IMR-90 (cell line): ENCODE data around the gene LAMA2. TPM values are rescaled to one million over a fixed set of nuclear protein-coding genes. Genes with fewer than 3 reads are reported as not detected.

Experiments used
- ATAC-seq: fragments of 200-7000 bp; cut with Tn5 transposase; 2 replicates; pipeline ENCODE4 v1.9.1; 2020; ENCODE audit warnings: low read depth, mild to moderate bottlenecking, moderate library complexity
- BruUV-seq: library from RNA; stranded (reverse); fragments of 400-500 nt; replicated peaks from 2 replicates; lab custom pipeline; 2021; lab: Mats Ljungman, UMichigan
- CTCF ChIA-PET: fragments of 300-600 bp; formaldehyde crosslinking; extraction: SDS; loops from one replicate; lab custom pipeline; 2021; ENCODE audit warnings: antibody characterized with exemption; lab: Yijun Ruan, JAX
- POLR2A ChIA-PET: fragments of 300-600 bp; sonication (Branson Sonifier 250); formaldehyde crosslinking; loops from one replicate; lab custom pipeline; 2022; ENCODE audit warnings: antibody characterized with exemption; ENCODE audit not compliant: unreplicated experiment; lab: Charles Lee
- DNase-seq: peaks from one replicate; pipeline ENCODE4 v3.0.0; 2013
- H2AFZ ChIP-seq: replicated peaks from 2 replicates; pipeline ENCODE3; 2013; ENCODE audit warnings: low read length, mild to moderate bottlenecking; ENCODE audit not compliant: poor library complexity
- H2AK5ac ChIP-seq: 2 replicates; pipeline ENCODE4 v1.6.1; 2013; ENCODE audit warnings: low read depth, low read length, inconsistent platforms
- H2AK9ac ChIP-seq: replicated peaks from 2 replicates; pipeline ENCODE3; 2013; ENCODE audit warnings: mild to moderate bottlenecking, low read depth, low read length, moderate library complexity; ENCODE audit not compliant: poor library complexity
- H2BK120ac ChIP-seq: 2 replicates; pipeline ENCODE4 v1.6.1; 2013; ENCODE audit warnings: low read depth, low read length, inconsistent platforms
- H2BK15ac ChIP-seq: 3 replicates; pipeline ENCODE4 v1.6.1; 2013; ENCODE audit warnings: low read depth, low read length, inconsistent platforms
- H2BK20ac ChIP-seq: 2 replicates; pipeline ENCODE4 v1.6.1; 2013; ENCODE audit warnings: low read depth, mild to moderate bottlenecking, inconsistent platforms, low read length, moderate library complexity
- H2BK5ac ChIP-seq: 2 replicates; pipeline ENCODE4 v1.6.1; 2013; ENCODE audit warnings: mild to moderate bottlenecking, low read depth, low read length, inconsistent platforms; ENCODE audit not compliant: poor library complexity, severe bottlenecking
- H3K14ac ChIP-seq: replicated peaks from 2 replicates; pipeline ENCODE4 v1.6.1; 2013; ENCODE audit warnings: low read depth, low read length, inconsistent platforms
- H3K18ac ChIP-seq: 2 replicates; pipeline ENCODE4 v1.6.1; 2013; ENCODE audit warnings: low read depth, low read length, control low read depth
- H3K23ac ChIP-seq: 2 replicates; pipeline ENCODE4 v1.6.1; 2013; ENCODE audit warnings: low read depth, low read length, inconsistent platforms
- H3K27ac ChIP-seq: 2 replicates; pipeline ENCODE4 v1.5.1; 2013; ENCODE audit warnings: mild to moderate bottlenecking, control low read depth, low read length; ENCODE audit not compliant: insufficient read depth
- H3K27me3 ChIP-seq: 2 replicates; pipeline ENCODE4 v1.6.1; 2013; ENCODE audit warnings: low read length; ENCODE audit not compliant: control insufficient read depth, insufficient read depth
- H3K36me3 ChIP-seq: 2 replicates; pipeline ENCODE4 v1.6.1; 2013; ENCODE audit warnings: low read length, mixed read lengths; ENCODE audit not compliant: control insufficient read depth, insufficient read depth
- H3K4ac ChIP-seq: 2 replicates; pipeline ENCODE4 v1.6.1; 2013; ENCODE audit warnings: low read depth, low read length, inconsistent platforms
- H3K4me1 ChIP-seq: 2 replicates; pipeline ENCODE4 v1.6.1; 2013; ENCODE audit warnings: low read length, mixed read lengths; ENCODE audit not compliant: control insufficient read depth, insufficient read depth
- H3K4me2 ChIP-seq: 2 replicates; pipeline ENCODE4 v1.6.1; 2013; ENCODE audit warnings: low read depth, mild to moderate bottlenecking, control low read depth, low read length, moderate library complexity
- H3K4me3 ChIP-seq: 2 replicates; pipeline ENCODE4 v1.5.1; 2013; ENCODE audit warnings: low read depth, mild to moderate bottlenecking, control low read depth, low read length, moderate library complexity; ENCODE audit not compliant: insufficient read depth
- H3K56ac ChIP-seq: 2 replicates; pipeline ENCODE4 v1.6.1; 2013; ENCODE audit warnings: low read length, inconsistent platforms; ENCODE audit not compliant: insufficient read depth; ENCODE audit errors: extremely low read depth
- H3K79me1 ChIP-seq, 2 experiments: 2 replicates each; pipeline ENCODE4 v1.6.1; 2013; ENCODE audit warnings: low read length in 2 of 2, inconsistent platforms in 1 of 2, low read depth in 1 of 2
- H3K9ac ChIP-seq: 2 replicates; pipeline ENCODE4 v1.6.1; 2013; ENCODE audit warnings: low read depth, low read length, control low read depth
- H3K9me1 ChIP-seq: 2 replicates; pipeline ENCODE4 v1.6.1; 2013; ENCODE audit warnings: low read length, inconsistent platforms; ENCODE audit not compliant: insufficient read depth
- H3K9me3 ChIP-seq: 2 replicates; pipeline ENCODE4 v1.6.1; 2013; ENCODE audit warnings: low read length; ENCODE audit not compliant: control insufficient read depth, insufficient read depth
- H4K20me1 ChIP-seq: 2 replicates; pipeline ENCODE4 v1.6.1; 2013; ENCODE audit warnings: low read length, inconsistent platforms; ENCODE audit not compliant: insufficient read depth
- H4K5ac ChIP-seq: 2 replicates; pipeline ENCODE4 v1.6.1; 2013; ENCODE audit warnings: mild to moderate bottlenecking, low read depth, low read length, control low read depth
- H4K8ac ChIP-seq, 2 experiments: 2 replicates each; pipeline ENCODE4 v1.6.1; 2013; ENCODE audit warnings: low read depth in 2 of 2, low read length in 2 of 2, control low read depth in 1 of 2, inconsistent platforms in 1 of 2
- H4K91ac ChIP-seq: 2 replicates; pipeline ENCODE4 v1.6.1; 2013; ENCODE audit warnings: low read depth, low read length, inconsistent platforms; ENCODE audit not compliant: insufficient read depth
- CHD1 ChIP-seq: IDR thresholded peaks from 2 replicates; pipeline ENCODE4 v1.6.1; 2012; ENCODE audit warnings: low read depth, low read length, improper control_type of control experiment
- ELK1 ChIP-seq: fragments of 150-350 bp; IDR thresholded peaks from 2 replicates; pipeline ENCODE4 v1.6.1; 2016; ENCODE audit warnings: low read depth, mild to moderate bottlenecking, low read length, moderate library complexity, borderline replicate concordance
- FOS ChIP-seq: fragments of 150-350 bp; IDR thresholded peaks from 2 replicates; pipeline ENCODE4 v1.6.1; 2016; ENCODE audit warnings: low read depth, low read length
- MAFK ChIP-seq: IDR thresholded peaks from 2 replicates; pipeline ENCODE4 v1.6.1; 2012; ENCODE audit warnings: low read depth, low read length, improper control_type of control experiment
- MAZ ChIP-seq: IDR thresholded peaks from 2 replicates; pipeline ENCODE4 v1.6.1; 2012; ENCODE audit warnings: low read depth, mild to moderate bottlenecking, low read length, improper control_type of control experiment, moderate library complexity, borderline replicate concordance
- MXI1 ChIP-seq: IDR thresholded peaks from 2 replicates; pipeline ENCODE4 v1.6.1; 2012; ENCODE audit warnings: low read depth, mild to moderate bottlenecking, low read length, moderate library complexity, borderline replicate concordance
- NFE2L2 ChIP-seq: fragments of 150-350 bp; IDR thresholded peaks from 2 replicates; pipeline ENCODE4 v1.6.1; 2016; ENCODE audit warnings: low read depth, mild to moderate bottlenecking, low read length
- POLR2A ChIP-seq: IDR thresholded peaks from 2 replicates; pipeline ENCODE4 v1.6.1; 2012; ENCODE audit warnings: mild to moderate bottlenecking, low read depth, low read length
- RAD21 ChIP-seq: IDR thresholded peaks from 2 replicates; pipeline ENCODE4 v1.6.1; 2012; ENCODE audit warnings: low read length, improper control_type of control experiment
- SMC3 ChIP-seq: fragments of 150-350 bp; IDR thresholded peaks from 2 replicates; pipeline ENCODE4 v1.6.1; 2016; ENCODE audit warnings: low read depth, mild to moderate bottlenecking, antibody characterized with exemption, low read length, moderate library complexity
- WGBS, 2 experiments: methylation state at CpG; one replicate each; pipeline versions ENCODE4 v1.1.5 to v1.1.7; 2013; ENCODE audit warnings: missing lambda C conversion rate in 2 of 2; ENCODE audit not compliant: insufficient read length in 1 of 2; ENCODE audit errors: extremely low coverage in 2 of 2; 5-methylcytosine and 5-hydroxymethylcytosine counted together
- dilution Hi-C: fragments of 300-500 bp; cut with HindIII; formaldehyde crosslinking; loops from one replicate; pipeline ENCODE4 v1.14.3; 2018; ENCODE audit warnings: low sequenced_read_pairs; ENCODE audit not compliant: unreplicated experiment
- in situ Hi-C: fragments of 300-500 bp; cut with MboI; formaldehyde crosslinking; loops from 3 replicates; pipeline ENCODE4 v1.14.3; 2019; ENCODE audit warnings: low sequenced_read_pairs, inconsistent platforms, mixed read lengths
- intact Hi-C: fragments of 100-400 bp; cut with micrococcal nuclease; formaldehyde crosslinking; loops from 2 replicates; pipeline ENCODE4 v1.10.0; 2022
- polyA plus RNA-seq, 3 experiments: library from polyadenylated mRNA; depleted of rRNA; stranded (reverse); fragments of >200 nt; gene quantifications; 2 replicates each; pipeline ENCODE4 v1.2.3, GENCODE V29; 2012; ENCODE audit warnings: low replicate concordance in 1 of 3
- total RNA-seq: library from RNA; depleted of rRNA; stranded (reverse); fragments of >200 nt; gene quantifications from 2 replicates; pipeline ENCODE4 v1.2.3, GENCODE V29; 2012

The LAMA2 gene
- total and polyA plus RNA-seq, 2 of the 4 experiments (the other 2 are of a cell fraction), result 9.9 to 13.3 TPM

GRCh38 chr6:128925765-128926164 lies 42.8 kb downstream of the LAMA2 start:
- Histone ChIP-seq H3K14ac (no peak overlapping the region), H2AK5ac (no peak overlapping the region), H2BK20ac (no peak overlapping the region), H3K56ac (no peak overlapping the region), H3K9me3 (no peaks in the 10 kb centered on the region), H3K36me3 (no peaks in the 10 kb centered on the region), H4K8ac (no peak overlapping the region), H3K27ac (no peak overlapping the region), H2BK5ac (no peak overlapping the region), H3K9me1 (no peaks in the 10 kb centered on the region), H2AFZ (no peak overlapping the region), H3K27me3 (no peaks in the 10 kb centered on the region), H2AK9ac (no peak overlapping the region), H3K4me2 (no peak overlapping the region), H3K4me3 (no peak overlapping the region), H3K9ac (no peak overlapping the region), H4K91ac (no peak overlapping the region), H4K5ac (no peak overlapping the region), H2BK15ac (no peak overlapping the region), H2BK120ac (no peak overlapping the region), H3K4me1 (no peaks in the 10 kb centered on the region), H3K23ac (no peak overlapping the region), H3K18ac (no peak overlapping the region), H3K79me1 (no peaks in the 10 kb centered on the region), H3K4ac (no peak overlapping the region), H4K20me1 (no peaks in the 10 kb centered on the region)
- DNase-seq, result no peak
- intact Hi-C loops (no loop called here), in situ Hi-C loops (no loop called here), dilution Hi-C loops (no loop called here)
- CTCF ChIA-PET, result no interaction called here
- no peak for ATAC-seq
- TF ChIP-seq MAFK (no peak), ELK1 (no peak), CHD1 (no peak), POLR2A (no peak), FOS (no peak), RAD21 (no peak), MAZ (no peak), MXI1 (no peak), SMC3 (no peak), NFE2L2 (no peak)
- BruUV-seq, result no TSS peak
- no CpG with 5 or more reads among the region's 1 CpG for WGBS, 2 experiments
- POLR2A ChIA-PET, result no interaction called here
